HepG2 (cell line): Measurements from ENCODE around the gene RRP9. TPM values are rescaled to one million over a fixed set of nuclear protein-coding genes. Genes with fewer than 3 reads are reported as not detected.

Source experiments
- ATM ChIP-seq: fragments of 450-650 bp; IDR thresholded peaks from 2 replicates; pipeline ENCODE4 v1.7.1; 2017; ENCODE audit warnings: mild to moderate bottlenecking, borderline replicate concordance
- EP300 ChIP-seq, 3 experiments: sonication (generic) in 1 of 3; formaldehyde crosslinking in 1 of 3; IDR thresholded peaks; 2 replicates each; pipeline versions ENCODE4 v1.5.1 to v1.6.1; 2011 to 2020; ENCODE audit warnings: low read depth in 2 of 3, low read length in 2 of 3, borderline replicate concordance in 1 of 3, improper control_type of control experiment in 1 of 3, mild to moderate bottlenecking in 1 of 3, missing genetic modification reagents in 1 of 3, moderate library complexity in 1 of 3
- GZF1 ChIP-seq: sonication (generic); formaldehyde crosslinking; IDR thresholded peaks from 2 replicates; pipeline ENCODE4 v1.5.1; 2020; ENCODE audit warnings: mild to moderate bottlenecking, missing genetic modification reagents
- HMGA1 ChIP-seq: sonication (generic); formaldehyde crosslinking; conservative IDR thresholded peaks from 2 replicates; pipeline ENCODE4 v1.4.0; 2020; ENCODE audit warnings: missing genetic modification reagents
- HNRNPH1 ChIP-seq: fragments of 200-400 bp; formaldehyde crosslinking; optimal IDR thresholded peaks from 2 replicates; pipeline ENCODE3; 2017; ENCODE audit warnings: mild to moderate bottlenecking, low read depth, low read length
- KMT2A ChIP-seq: sonication (generic); formaldehyde crosslinking; IDR thresholded peaks from 2 replicates; pipeline ENCODE4 v1.4.0; 2020; ENCODE audit warnings: missing genetic modification reagents
- NFATC3 ChIP-seq: sonication (generic); formaldehyde crosslinking; IDR thresholded peaks from 2 replicates; pipeline ENCODE4 v1.5.1; 2020; ENCODE audit warnings: mild to moderate bottlenecking, missing genetic modification reagents
- NR2C2 ChIP-seq: sonication (generic); formaldehyde crosslinking; IDR thresholded peaks from 2 replicates; pipeline ENCODE4 v1.4.0; 2020; ENCODE audit warnings: missing genetic modification reagents, mild to moderate bottlenecking, moderate library complexity, borderline replicate concordance
- PHF21A ChIP-seq: sonication (generic); formaldehyde crosslinking; IDR thresholded peaks from 2 replicates; pipeline ENCODE4 v1.5.0; 2020; ENCODE audit warnings: mild to moderate bottlenecking, missing genetic modification reagents
- SAP130 ChIP-seq: IDR thresholded peaks from 2 replicates; pipeline ENCODE4 v1.6.1; 2016; ENCODE audit warnings: low read depth
- SIX1 ChIP-seq: sonication (generic); formaldehyde crosslinking; IDR thresholded peaks from 2 replicates; pipeline ENCODE4 v1.4.0; 2020; ENCODE audit warnings: missing genetic modification reagents, borderline replicate concordance
- SOX6 ChIP-seq, 2 experiments: fragments of 450-650 bp in 1 of 2; sonication (generic) in 1 of 2; formaldehyde crosslinking in 1 of 2; IDR thresholded peaks; 2 replicates each; pipeline versions ENCODE4 v1.4.0 to v1.6.1; 2017 to 2020; ENCODE audit warnings: antibody characterized with exemption in 1 of 2, mild to moderate bottlenecking in 1 of 2, missing genetic modification reagents in 1 of 2
- SRSF1 ChIP-seq: fragments of 200-400 bp; formaldehyde crosslinking; optimal IDR thresholded peaks from 2 replicates; pipeline ENCODE3; 2017; ENCODE audit warnings: mild to moderate bottlenecking, low read depth, low read length, moderate library complexity
- SRSF4 ChIP-seq: fragments of 200-400 bp; formaldehyde crosslinking; IDR thresholded peaks from one replicate; pipeline ENCODE4 v1.6.1; 2018; ENCODE audit warnings: mild to moderate bottlenecking, low read depth, low read length, moderate library complexity; ENCODE audit not compliant: poor library complexity, severe bottlenecking
- TAF15 ChIP-seq: fragments of 200-400 bp; formaldehyde crosslinking; IDR thresholded peaks from one replicate; pipeline ENCODE4 v1.6.1; 2018; ENCODE audit warnings: mild to moderate bottlenecking, low read depth, low read length; ENCODE audit not compliant: poor library complexity, severe bottlenecking
- ZNF124 ChIP-seq: sonication (generic); formaldehyde crosslinking; IDR thresholded peaks from 2 replicates; pipeline ENCODE4 v1.4.0; 2020; ENCODE audit warnings: missing genetic modification reagents
- ZNF264 ChIP-seq: sonication (generic); formaldehyde crosslinking; IDR thresholded peaks from 2 replicates; pipeline ENCODE4 v1.4.0; 2020; ENCODE audit warnings: missing genetic modification reagents
- ZNF367 ChIP-seq: sonication (generic); formaldehyde crosslinking; IDR thresholded peaks from 2 replicates; pipeline ENCODE4 v1.4.0; 2020; ENCODE audit warnings: missing genetic modification reagents, borderline replicate concordance
- ZNF432 ChIP-seq: sonication (generic); formaldehyde crosslinking; IDR thresholded peaks from 2 replicates; pipeline ENCODE4 v1.5.0; 2020; ENCODE audit warnings: missing genetic modification reagents, mild to moderate bottlenecking, borderline replicate concordance
- ZNF460 ChIP-seq: sonication (generic); formaldehyde crosslinking; IDR thresholded peaks from 2 replicates; pipeline ENCODE4 v1.5.1; 2020; ENCODE audit warnings: missing genetic modification reagents, mild to moderate bottlenecking, borderline replicate concordance
- ZNF644 ChIP-seq: IDR thresholded peaks from 2 replicates; pipeline ENCODE4 v1.6.1; 2016; ENCODE audit warnings: low read depth
- ZNF782 ChIP-seq: sonication (generic); formaldehyde crosslinking; IDR thresholded peaks from 2 replicates; pipeline ENCODE4 v1.4.0; 2020; ENCODE audit warnings: missing genetic modification reagents, mild to moderate bottlenecking, borderline replicate concordance
- ZSCAN21 ChIP-seq: sonication (generic); formaldehyde crosslinking; IDR thresholded peaks from 2 replicates; pipeline ENCODE4 v1.8.0; 2022; ENCODE audit warnings: mild to moderate bottlenecking, missing genetic modification reagents, moderate library complexity, borderline replicate concordance
- ZSCAN22 ChIP-seq: sonication (generic); formaldehyde crosslinking; IDR thresholded peaks from 2 replicates; pipeline ENCODE4 v1.4.0; 2020; ENCODE audit warnings: mild to moderate bottlenecking, missing genetic modification reagents
- polyA plus RNA-seq, 8 experiments: library from polyadenylated mRNA; depleted of rRNA in 3 of 8; stranded (reverse) in 7 of 8; unstranded in 1 of 8; fragments of >200 nt; fragmentation: Illumina TruSeq in 4 of 8; extraction: Trizol in 4 of 8; gene quantifications; 2 replicates each; pipeline versions ENCODE4 v1.2.1 to v1.2.3, GENCODE V29; 2011 to 2016; ENCODE audit warnings: low read depth in 4 of 8, missing spikeins in 1 of 8, mixed read lengths in 1 of 8; ENCODE audit not compliant: insufficient read depth in 1 of 8
- total RNA-seq, 5 experiments: library from RNA; depleted of rRNA; stranded (reverse); fragments of >200 nt; fragmentation: Illumina TruSeq; extraction: Trizol; gene quantifications; 2 replicates each; pipeline ENCODE4 v1.2.3, GENCODE V29; 2016; ENCODE audit warnings: low read depth in 1 of 5
- TF ChIP-seq, protein P1 (sequence below), 2 experiments: sonication (generic) in 1 of 2; formaldehyde crosslinking in 1 of 2; IDR thresholded peaks; 2 replicates each; pipeline versions ENCODE4 v1.4.0 to v1.6.1; 2016 to 2020; ENCODE audit warnings: borderline replicate concordance in 1 of 2, low read depth in 1 of 2, mild to moderate bottlenecking in 1 of 2, missing genetic modification reagents in 1 of 2
- TF ChIP-seq, protein P2 (sequence below): sonication (generic); formaldehyde crosslinking; IDR thresholded peaks from 2 replicates; pipeline ENCODE4 v1.8.0; 2022; ENCODE audit warnings: missing genetic modification reagents, low read depth, mild to moderate bottlenecking, borderline replicate concordance

The RRP9 gene
- total and polyA plus RNA-seq, 2 of the 13 experiments (the other 11 are each of a cell fraction or from before 2014, with no cell fraction given): 14.8 to 44.0 TPM

- TF ChIP-seq, protein P1, sequence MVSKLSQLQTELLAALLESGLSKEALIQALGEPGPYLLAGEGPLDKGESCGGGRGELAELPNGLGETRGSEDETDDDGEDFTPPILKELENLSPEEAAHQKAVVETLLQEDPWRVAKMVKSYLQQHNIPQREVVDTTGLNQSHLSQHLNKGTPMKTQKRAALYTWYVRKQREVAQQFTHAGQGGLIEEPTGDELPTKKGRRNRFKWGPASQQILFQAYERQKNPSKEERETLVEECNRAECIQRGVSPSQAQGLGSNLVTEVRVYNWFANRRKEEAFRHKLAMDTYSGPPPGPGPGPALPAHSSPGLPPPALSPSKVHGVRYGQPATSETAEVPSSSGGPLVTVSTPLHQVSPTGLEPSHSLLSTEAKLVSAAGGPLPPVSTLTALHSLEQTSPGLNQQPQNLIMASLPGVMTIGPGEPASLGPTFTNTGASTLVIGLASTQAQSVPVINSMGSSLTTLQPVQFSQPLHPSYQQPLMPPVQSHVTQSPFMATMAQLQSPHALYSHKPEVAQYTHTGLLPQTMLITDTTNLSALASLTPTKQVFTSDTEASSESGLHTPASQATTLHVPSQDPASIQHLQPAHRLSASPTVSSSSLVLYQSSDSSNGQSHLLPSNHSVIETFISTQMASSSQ (IDR thresholded peaks at IDR 0.05; ENCODE audit: low read depth): no peak
- TF ChIP-seq, protein P1 (CRISPR knock-in tag; IDR thresholded peaks at IDR 0.05; ENCODE audit: borderline replicate concordance): no peak
- TF ChIP-seq SOX6 (IDR thresholded peaks at IDR 0.05): no peak
- TF ChIP-seq SOX6 (CRISPR knock-in tag; IDR thresholded peaks at IDR 0.05): no peak
- no peak for TF ChIP-seq GZF1
- no peak; the same call in 1 of the 2 replicates for TF ChIP-seq ZNF264 (CRISPR knock-in tag)
- TF ChIP-seq HNRNPH1: peak; percentile 87
- TF ChIP-seq NR2C2 (CRISPR knock-in tag): 0 out of 2 replicates have a peak, but pooled peaks have one; percentile 1
- TF ChIP-seq ZNF460 (CRISPR knock-in tag): 0 out of 2 replicates have a peak, but pooled peaks have one; percentile 36
- TF ChIP-seq TAF15: no peak
- TF ChIP-seq ZNF124 (CRISPR knock-in tag): no peak; the same call in 1 of the 2 replicates
- no peak for TF ChIP-seq SAP130 (CRISPR knock-in tag)
- no peak for TF ChIP-seq HMGA1 (CRISPR knock-in tag)
- TF ChIP-seq ZSCAN21 (CRISPR knock-in tag): no peak
- TF ChIP-seq ZNF367 (CRISPR knock-in tag): no peak
- TF ChIP-seq ZNF782 (CRISPR knock-in tag): no peak
- TF ChIP-seq NFATC3: no peak
- no peak for TF ChIP-seq ATM
- TF ChIP-seq KMT2A (CRISPR knock-in tag): no peak
- no peak for TF ChIP-seq EP300 (IDR thresholded peaks at IDR 0.05; ENCODE audit: low read depth in 2 of 2, low read length in 2 of 2)
- TF ChIP-seq EP300 (CRISPR knock-in tag; IDR thresholded peaks at IDR 0.05; ENCODE audit: borderline replicate concordance): no peak
- TF ChIP-seq SRSF4: no peak
- no peak for TF ChIP-seq ZSCAN22 (CRISPR knock-in tag)
- TF ChIP-seq, protein P2, sequence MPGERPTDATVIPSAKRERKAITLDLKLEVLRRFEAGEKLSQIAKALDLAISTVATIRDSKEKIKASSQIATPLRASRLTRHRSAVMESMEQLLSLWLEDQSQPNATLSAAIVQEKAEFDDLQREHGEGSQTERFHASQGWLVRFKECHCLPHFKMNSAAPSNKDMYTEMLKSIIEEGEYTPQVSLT (CRISPR knock-in tag): no peak
- TF ChIP-seq PHF21A (CRISPR knock-in tag): no peak; the same call in 1 of the 2 replicates
- TF ChIP-seq ZNF644 (CRISPR knock-in tag): no peak
- no peak for TF ChIP-seq SIX1 (CRISPR knock-in tag)
- peak; percentile 89 for TF ChIP-seq SRSF1
- TF ChIP-seq ZNF432 (CRISPR knock-in tag): no peak
Measured at GRCh38 chr3:51983578-51984268, 42.0 kb upstream of the RRP9 start (continued).
